Large intestine (tissue), 3 donors: ENCODE data around the gene UQCC3. TPM values are rescaled to one million over a fixed set of nuclear protein-coding genes. Genes with fewer than 3 reads are reported as not detected.
"Not testable (repeated sequence)": the region's sequence is repeated elsewhere in the genome, so short reads cannot be mapped to it uniquely, and the experiment has no call there.

ENCODE experiments used
- DNase-seq, 2 donors: peaks; one replicate each; pipeline versions ENCODE4 v3.0.0 to v3.0.0-alpha.2; 2013
- H3K27ac ChIP-seq: one replicate; pipeline ENCODE4 v1.5.1; 2013; ENCODE audit warnings: low read length
- H3K27me3 ChIP-seq: 2 replicates; pipeline ENCODE4 v1.6.1; 2013; ENCODE audit warnings: low read length; ENCODE audit not compliant: control insufficient read depth, insufficient read depth
- H3K36me3 ChIP-seq: 2 replicates; pipeline ENCODE4 v1.6.1; 2013; ENCODE audit warnings: low read length; ENCODE audit not compliant: control insufficient read depth, insufficient read depth
- H3K4me1 ChIP-seq: one replicate; pipeline ENCODE4 v1.6.1; 2013; ENCODE audit warnings: low read length; ENCODE audit not compliant: control insufficient read depth, insufficient read depth
- H3K4me3 ChIP-seq: one replicate; pipeline ENCODE4 v1.5.1; 2013; ENCODE audit warnings: low read length
- H3K9me3 ChIP-seq: one replicate; pipeline ENCODE4 v1.6.1; 2013; ENCODE audit warnings: mild to moderate bottlenecking, low read depth, low read length, moderate library complexity; ENCODE audit not compliant: control insufficient read depth
- WGBS: methylation state at CpG from one replicate; pipeline ENCODE4 v1.1.5; 2013; ENCODE audit warnings: low lambda C conversion rate; ENCODE audit not compliant: insufficient coverage; 5-methylcytosine and 5-hydroxymethylcytosine counted together
- polyA plus RNA-seq: library from polyadenylated mRNA; unstranded; fragments of 120-200 nt; gene quantifications from one replicate; pipeline ENCODE4 v1.2.1, GENCODE V29; 2013

Gene UQCC3
- polyA plus RNA-seq, 1 donor = 10.4 TPM

- Histone ChIP-seq H3K27ac (no peak overlapping the region), H3K9me3 (no peaks in the 10 kb centered on the region), H3K36me3 (peaks cover 23% of the 10 kb centered on the region), H3K4me3 (peak overlapping the region; percentile 94), H3K27me3 (no peaks in the 10 kb centered on the region), H3K4me1 (peaks cover 6% of the 10 kb centered on the region)
- DNase-seq = no peak
- WGBS = no CpG with 5 or more reads among the region's 16 CpGs
These were observed 6.9 kb downstream of the UQCC3 start for GRCh38 chr11:62678433-62678769.

GRCh38 chr11:62678770-62679696 lies 7.6 kb downstream of the UQCC3 start, which contains the start of gene UBXN1:
Gene UBXN1, minus strand, starts transcription at chr11:62679073. Its CDS starts 150 bp downstream, at chr11:62678923.
- no peaks in the 10 kb centered on the region for H3K9me3 ChIP-seq
- peaks cover 20% of the 10 kb centered on the region for H3K36me3 ChIP-seq
- H3K4me1 ChIP-seq = peaks cover 6% of the 10 kb centered on the region
- peak within 1 kb of the TSS; percentile 66 for H3K27ac ChIP-seq
- H3K27me3 ChIP-seq = no peaks in the 10 kb centered on the region
- WGBS = 57% methylated on average over 1 of the region's 55 CpGs
- peak; percentile 82 to 93 for DNase-seq
- peak within 1 kb of the TSS; percentile 94 for H3K4me3 ChIP-seq

- Histone ChIP-seq H3K4me3 (no peak overlapping the region), H3K9me3 (no peaks in the 10 kb centered on the region), H3K27ac (no peak overlapping the region), H3K4me1 (peaks cover 6% of the 10 kb centered on the region), H3K36me3 (peaks cover 17% of the 10 kb centered on the region), H3K27me3 (no peaks in the 10 kb centered on the region)
- WGBS = no CpG with 5 or more reads among the region's 4 CpGs
- DNase-seq = peak; percentile 55 to 62
These were observed 9.4 kb downstream of the UQCC3 start for GRCh38 chr11:62680825-62681240.

GRCh38 chr11:62682518-62682917 lies 11.0 kb downstream of the UQCC3 start:
- peaks cover 6% of the 10 kb centered on the region for H3K4me1 ChIP-seq
- no peak for DNase-seq
- peaks cover 2% of the 10 kb centered on the region for H3K36me3 ChIP-seq
- peaks cover 5% of the 10 kb centered on the region for H3K27me3 ChIP-seq
- no peak overlapping the region for H3K4me3 ChIP-seq
- H3K9me3 ChIP-seq = no peaks in the 10 kb centered on the region
- no peak overlapping the region for H3K27ac ChIP-seq
- 80% methylated on average over 1 of the region's 7 CpGs for WGBS

- Histone ChIP-seq H3K9me3 (peaks cover 4% of the 10 kb centered on the region), H3K27ac (no peak overlapping the region), H3K4me3 (peak overlapping the region; percentile 34), H3K4me1 (no peaks in the 10 kb centered on the region), H3K36me3 (peaks cover 29% of the 10 kb centered on the region), H3K27me3 (peaks cover 15% of the 10 kb centered on the region)
- peak in 1 of 2 donors; percentile 22 for DNase-seq
- no CpG with 5 or more reads among the region's 74 CpGs for WGBS
These were observed 16.3 kb downstream of the UQCC3 start for GRCh38 chr11:62687508-62688396.

DNA sequence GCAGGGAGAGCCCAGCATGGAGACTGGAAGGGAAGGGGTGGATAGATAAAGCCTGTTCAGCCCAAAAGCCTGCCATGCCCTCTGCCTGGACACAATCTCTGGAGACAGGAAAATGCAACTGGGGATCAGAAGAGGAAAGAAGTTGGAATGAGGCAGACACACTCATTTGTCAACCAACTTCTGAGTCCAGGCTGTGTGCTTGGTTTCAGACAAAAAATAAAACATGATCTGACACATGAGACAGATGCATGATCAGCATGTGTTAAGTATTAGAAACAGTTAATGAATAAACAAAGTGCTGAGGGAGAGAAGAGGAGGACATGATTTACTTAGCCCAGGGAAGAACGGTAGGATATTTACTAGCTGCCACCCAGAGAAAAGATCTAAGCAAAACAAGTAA lies 17.0 kb downstream of the UQCC3 start:
- Histone ChIP-seq H3K9me3 (peaks cover 4% of the 10 kb centered on the region), H3K4me1 (no peaks in the 10 kb centered on the region), H3K27ac (no peak overlapping the region), H3K27me3 (peaks cover 15% of the 10 kb centered on the region), H3K36me3 (peaks cover 35% of the 10 kb centered on the region), H3K4me3 (peak overlapping the region; percentile 34)
- no CpG with 5 or more reads among the region's 1 CpG for whole genome bisulfite sequencing
- no peak for DNase-seq

DNA sequence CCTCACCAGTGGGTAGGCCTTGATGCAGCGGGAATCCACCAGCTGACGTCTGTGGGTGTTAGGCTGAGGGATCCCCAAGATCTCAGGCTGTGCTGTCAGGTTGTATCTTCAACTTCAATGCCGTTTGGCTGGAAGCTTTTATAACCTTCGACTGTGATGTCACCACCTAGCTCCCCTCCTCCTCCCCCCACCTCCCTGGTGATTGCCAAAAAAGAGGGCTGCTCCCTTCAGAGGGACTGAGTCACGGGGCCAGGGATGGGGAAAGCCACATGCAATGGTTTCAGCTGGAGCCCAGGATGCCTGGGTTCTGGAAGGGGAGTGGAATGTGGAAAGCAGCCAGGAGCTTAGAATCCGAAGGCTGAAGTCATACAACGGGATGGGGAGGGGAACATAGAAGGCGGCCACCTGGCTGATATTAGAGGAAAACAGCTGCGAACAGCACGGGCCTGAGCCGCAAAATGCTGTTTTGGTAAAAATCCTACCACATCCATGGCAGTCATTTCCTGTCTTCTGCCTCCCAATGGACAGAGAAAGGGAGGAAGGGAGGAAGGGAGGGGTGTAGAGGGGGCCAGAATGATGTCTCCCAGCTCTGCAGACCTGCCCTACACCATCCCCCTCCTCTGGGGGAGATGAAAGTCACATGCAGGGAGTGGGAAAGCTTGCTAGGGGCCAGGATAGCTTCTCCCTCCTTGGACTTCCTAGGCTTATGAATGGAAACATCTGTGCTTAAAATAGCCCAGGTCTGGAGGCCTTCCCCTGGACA lies 18.1 kb downstream of the UQCC3 start, which contains the start of gene LRRN4CL:
Gene LRRN4CL (minus strand): TSS at position 110 of the 763 bp plus-strand sequence. CDS start 1,022 bp downstream, outside the sequence.
- Histone ChIP-seq H3K9me3 (peaks cover 4% of the 10 kb centered on the region), H3K27me3 (peaks cover 15% of the 10 kb centered on the region), H3K27ac (peak within 1 kb of the TSS; percentile 67), H3K4me1 (no peaks in the 10 kb centered on the region), H3K36me3 (peaks cover 40% of the 10 kb centered on the region), H3K4me3 (peak within 1 kb of the TSS; percentile 34)
- no CpG with 5 or more reads among the region's 11 CpGs for WGBS
- peak in 1 of 2 donors; percentile 46 for DNase-seq

- DNase-seq, H3K27me3 ChIP-seq, H3K4me3 ChIP-seq, H3K27ac ChIP-seq, H3K4me1 ChIP-seq, H3K9me3 ChIP-seq: not testable (repeated sequence)
- WGBS = no CpG with 5 or more reads among the region's 4 CpGs
- H3K36me3 ChIP-seq = peaks cover 40% of the 10 kb centered on the region
These were observed 22.2 kb downstream of the UQCC3 start for GRCh38 chr11:62693624-62694023.

- H3K4me3 ChIP-seq = no peak overlapping the region
- DNase-seq = peak in 1 of 2 donors; percentile 49
- WGBS = no CpG with 5 or more reads among the region's 14 CpGs
- no peak overlapping the region for H3K27ac ChIP-seq
- H3K36me3 ChIP-seq = peaks cover 40% of the 10 kb centered on the region
- no peaks in the 10 kb centered on the region for H3K27me3 ChIP-seq
- no peaks in the 10 kb centered on the region for H3K9me3 ChIP-seq
- H3K4me1 ChIP-seq = no peaks in the 10 kb centered on the region
These were observed 23.1 kb downstream of the UQCC3 start for GRCh38 chr11:62694455-62695167.
